GM12878 (cell line): ENCODE measurements around the gene NEK5. TPM values are rescaled to one million over a fixed set of nuclear protein-coding genes. Genes with fewer than 3 reads are reported as not detected.

Source experiments
- ATAC-seq: fragments of 200-7000 bp; cut with Tn5 transposase; 3 replicates; pipeline ENCODE4 v1.9.1; 2020; ENCODE audit warnings: mild to moderate bottlenecking, moderate library complexity
- BruUV-seq: library from RNA; stranded (reverse); fragments of 400-500 nt; replicated peaks from 2 replicates; lab custom pipeline; 2021; lab: Mats Ljungman, UMichigan
- CTCF ChIA-PET: fragments of 300-600 bp; sonication (Branson Sonifier 250); formaldehyde crosslinking; extraction: SDS; loops from one replicate; lab custom pipeline; 2021; ENCODE audit warnings: inconsistent platforms; lab: Yijun Ruan, JAX
- POLR2A ChIA-PET: fragments of 350-600 bp; formaldehyde crosslinking; extraction: SDS; loops from one replicate; lab custom pipeline; 2021; ENCODE audit warnings: inconsistent platforms; lab: Charles Lee
- RAD21 ChIA-PET: fragments of 300-600 bp; sonication (Branson Sonifier 250); formaldehyde crosslinking; loops from one replicate; lab custom pipeline; 2023; ENCODE audit warnings: antibody characterized with exemption; ENCODE audit not compliant: unreplicated experiment; lab: Charles Lee
- SMC1A ChIA-PET: fragments of 300-600 bp; sonication (Branson Sonifier 250); formaldehyde crosslinking; loops from one replicate; lab custom pipeline; 2023; ENCODE audit not compliant: unreplicated experiment, uncharacterized antibody; lab: Charles Lee
- DNase-seq: peaks from one replicate; pipeline ENCODE4 v3.0.0-alpha.2; 2011; ENCODE audit warnings: low read depth, low spot score
- FAIRE-seq: peaks from 3 replicates; lab custom pipeline; 2011; peaks lifted over from hg19 to GRCh38; lab: Jason Lieb, UNC
- H2AFZ ChIP-seq: 2 replicates; pipeline ENCODE4 v1.6.0; 2011; ENCODE audit warnings: low read depth, low read length, control low read depth; ENCODE audit not compliant: control insufficient read depth
- H3K27ac ChIP-seq: 2 replicates; pipeline ENCODE4 v1.5.1; 2011; ENCODE audit warnings: control low read depth; ENCODE audit not compliant: control insufficient read depth, insufficient read depth
- H3K27me3 ChIP-seq, 2 experiments: replicated peaks in 1 of 2; 2 replicates each; pipeline versions ENCODE4 v1.6.0 to v1.6.1; 2011; ENCODE audit warnings: low read length in 1 of 2; ENCODE audit not compliant: control insufficient read depth in 2 of 2, insufficient read depth in 2 of 2
- H3K36me3 ChIP-seq, 2 experiments: 2 replicates each; pipeline ENCODE4 v1.5.1; 2011; ENCODE audit warnings: low read length in 1 of 2; ENCODE audit not compliant: control insufficient read depth in 2 of 2, insufficient read depth in 2 of 2
- H3K4me1 ChIP-seq: 2 replicates; pipeline ENCODE4 v1.6.1; 2011; ENCODE audit warnings: mild to moderate bottlenecking, low read length, moderate library complexity, mixed read lengths; ENCODE audit not compliant: control insufficient read depth, insufficient read depth
- H3K4me2 ChIP-seq: 2 replicates; pipeline ENCODE4 v1.6.0; 2011; ENCODE audit warnings: control low read depth; ENCODE audit not compliant: control insufficient read depth, insufficient read depth
- H3K4me3 ChIP-seq: fragments of 200-600 bp; sonication (generic); 2 replicates; pipeline ENCODE4 v1.5.1; 2016
- H3K79me2 ChIP-seq: 2 replicates; pipeline ENCODE4 v1.6.0; 2011; ENCODE audit warnings: low read length; ENCODE audit not compliant: control insufficient read depth, insufficient read depth
- H3K9ac ChIP-seq: 2 replicates; pipeline ENCODE4 v1.8.0; 2011; ENCODE audit warnings: low read length, control low read depth, mixed read lengths; ENCODE audit not compliant: control insufficient read depth, insufficient read depth
- H3K9me3 ChIP-seq: replicated peaks from 3 replicates; pipeline ENCODE4 v1.5.1; 2011; ENCODE audit warnings: mild to moderate bottlenecking, low read length; ENCODE audit not compliant: control insufficient read depth, insufficient read depth
- H4K20me1 ChIP-seq: 2 replicates; pipeline ENCODE4 v1.6.0; 2011; ENCODE audit not compliant: control insufficient read depth, insufficient read depth
- EZH2 ChIP-seq: IDR thresholded peaks from 2 replicates; pipeline ENCODE4 v1.6.1; 2012; ENCODE audit warnings: low read depth, mild to moderate bottlenecking, control low read depth, inconsistent platforms, low read length, borderline replicate concordance; ENCODE audit not compliant: control insufficient read depth
- HCFC1 ChIP-seq: fragments of 150-350 bp; IDR thresholded peaks from 2 replicates; pipeline ENCODE4 v1.6.1; 2014; ENCODE audit warnings: low read length
- IRF5 ChIP-seq: fragments of 450-650 bp; IDR thresholded peaks from 2 replicates; pipeline ENCODE4 v1.6.1; 2017; ENCODE audit warnings: borderline replicate concordance
- MEF2A ChIP-seq: IDR thresholded peaks from 2 replicates; pipeline ENCODE4 v1.6.1; 2011; ENCODE audit warnings: low read depth, mild to moderate bottlenecking, low read length, moderate library complexity; ENCODE audit not compliant: insufficient read depth
- MTA2 ChIP-seq: fragments of 450-650 bp; IDR thresholded peaks from 2 replicates; pipeline ENCODE4 v1.6.1; 2016; ENCODE audit warnings: low read depth, mild to moderate bottlenecking, moderate library complexity
- NFIC ChIP-seq: IDR thresholded peaks from 2 replicates; pipeline ENCODE4 v1.6.1; 2012; ENCODE audit warnings: low read depth, mild to moderate bottlenecking, inconsistent platforms, low read length, moderate library complexity
- POU2F2 ChIP-seq: IDR thresholded peaks from 3 replicates; pipeline ENCODE4 v1.6.1; 2011; ENCODE audit warnings: low read depth, mild to moderate bottlenecking, low read length, borderline replicate concordance
- RAD21 ChIP-seq: IDR thresholded peaks from 2 replicates; pipeline ENCODE4 v1.6.1; 2011; ENCODE audit warnings: mild to moderate bottlenecking, low read depth, low read length, moderate library complexity; ENCODE audit not compliant: insufficient read depth
- RAD51 ChIP-seq: fragments of 450-650 bp; IDR thresholded peaks from 2 replicates; pipeline ENCODE4 v1.6.1; 2016; ENCODE audit warnings: moderate library complexity, mild to moderate bottlenecking, inconsistent platforms
- SIX5 ChIP-seq: IDR thresholded peaks from 2 replicates; pipeline ENCODE4 v1.6.1; 2011; ENCODE audit warnings: mild to moderate bottlenecking, low read depth, low read length, moderate library complexity; ENCODE audit not compliant: severe bottlenecking
- SMAD1 ChIP-seq: fragments of 450-650 bp; IDR thresholded peaks from 2 replicates; pipeline ENCODE4 v1.6.1; 2018; ENCODE audit warnings: mild to moderate bottlenecking, low read depth; ENCODE audit not compliant: partially characterized antibody
- SP1 ChIP-seq: IDR thresholded peaks from one replicate; pipeline ENCODE4 v1.6.1; 2011; ENCODE audit warnings: low read depth, low read length
- ZSCAN29 ChIP-seq: fragments of 450-650 bp; IDR thresholded peaks from 2 replicates; pipeline ENCODE4 v1.6.1; 2017; ENCODE audit warnings: mild to moderate bottlenecking, moderate library complexity
- WGBS: methylation state at CpG from one replicate; pipeline ENCODE4 v1.1.6; 2016; ENCODE audit warnings: low lambda C conversion rate; ENCODE audit not compliant: insufficient replicate concordance, insufficient coverage; ENCODE audit errors: missing lambda C conversion rate; 5-methylcytosine and 5-hydroxymethylcytosine counted together
- in situ Hi-C: fragments of 300-500 bp; cut with MboI; formaldehyde crosslinking; loops from 9 replicates; pipeline ENCODE4 v1.14.3; 2018; ENCODE audit warnings: mixed read lengths
- intact Hi-C: fragments of 100-400 bp; cut with micrococcal nuclease; formaldehyde crosslinking; loops from one replicate; pipeline ENCODE4 v1.14.2; 2022; ENCODE audit not compliant: unreplicated experiment
- polyA plus RNA-seq, 11 experiments: library from polyadenylated mRNA; depleted of rRNA in 4 of 11; unstranded in 6 of 11; stranded (reverse) in 5 of 11; fragments of >200 nt; fragmentation: Nextera tagmentation in 4 of 11; fragmentation: Illumina TruSeq in 1 of 11; extraction: Ambion mirVana in 4 of 11; extraction: Trizol in 1 of 11; gene quantifications; 1 replicate in 1 of 11; 2 replicates in 10 of 11; pipeline versions ENCODE4 v1.2.1 to v1.2.3, GENCODE V29; 2011 to 2016; ENCODE audit warnings: inconsistent platforms in 2 of 11, missing spikeins in 2 of 11, low read depth in 1 of 11
- total RNA-seq, 4 experiments: library from RNA; depleted of rRNA in 3 of 4; stranded (reverse); fragments of >200 nt in 3 of 4; fragmentation: Illumina TruSeq in 1 of 4; extraction: Trizol in 1 of 4; gene quantifications; 2 replicates each; pipeline versions ENCODE4 v1.2.1 to v1.2.3, GENCODE V29; 2013 to 2021
- TF ChIP-seq, protein P1 (sequence below): fragments of 450-650 bp; IDR thresholded peaks from 2 replicates; pipeline ENCODE4 v1.6.1; 2017; ENCODE audit warnings: antibody characterized with exemption, mild to moderate bottlenecking, moderate library complexity

The NEK5 gene
- total and polyA plus RNA-seq, 10 of the 15 experiments (the other 5 are each of a cell fraction or from before 2014, with no cell fraction given): 0.04 to 0.32 (median 0.20) TPM; not detected in 6

DNA sequence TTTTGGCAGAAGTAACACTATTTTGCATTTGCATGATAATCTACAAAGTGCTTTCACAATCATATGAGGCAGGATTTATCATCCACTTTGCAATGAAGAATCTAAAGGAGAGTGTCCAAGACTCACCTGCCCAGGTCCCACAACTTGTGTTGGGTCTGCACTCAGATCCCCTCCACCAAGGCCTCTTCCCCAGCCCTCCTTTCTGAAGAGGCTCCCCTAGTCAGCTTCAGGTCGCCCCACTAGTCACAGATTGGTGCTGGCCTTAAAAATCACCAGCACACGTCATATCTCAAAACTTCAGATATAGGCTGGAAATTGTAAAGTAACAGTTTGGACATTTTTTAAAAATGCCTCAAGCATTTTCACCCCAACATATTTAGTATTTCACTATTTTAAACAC is 135.2 kb downstream of the NEK5 start:
- Histone ChIP-seq H3K4me2 (no peak overlapping the region), H3K9ac (no peak overlapping the region), H3K4me1 (no peaks in the 10 kb centered on the region), H3K9me3 (no peaks in the 10 kb centered on the region), H2AFZ (no peak overlapping the region), H3K79me2 (no peaks in the 10 kb centered on the region), H3K27me3 (peaks cover 2 to 7% of the 10 kb centered on the region in 2 experiments; a peak in 2 of 4 replicates), H3K27ac (no peak overlapping the region), H4K20me1 (no peaks in the 10 kb centered on the region), H3K36me3 (no peaks in the 10 kb centered on the region), H3K4me3 (no peak overlapping the region)
- SMC1A ChIA-PET: interaction anchor here (1.2 kb wide), 1 partner anchor 134 kb away, joined by 3 read pairs; no protein-coding TSS in a partner anchor
- no TSS peak for BruUV-seq
- DNase-seq: no peak
- 44% methylated on average over 2 of the region's 2 CpGs for WGBS
- FAIRE-seq: no peak
- RAD21 ChIA-PET: interaction anchor here (1.3 kb wide), 1 partner anchor 98 kb away, joined by 3 read pairs; no protein-coding TSS in a partner anchor
- CTCF ChIA-PET: interaction anchor here (0.7 to 2.0 kb wide), 3 partner anchors 11 to 98 kb away, joined by 3 to 5 read pairs (median 5); no protein-coding TSS in a partner anchor
- in situ Hi-C loops: no loop called here
- no peak for TF ChIP-seq SMAD1
- no peak for TF ChIP-seq SIX5
- TF ChIP-seq MTA2: no peak
- no peak for TF ChIP-seq MEF2A
- intact Hi-C loops: no loop called here
- POLR2A ChIA-PET: no interaction called here
- ATAC-seq: no peak

DNA sequence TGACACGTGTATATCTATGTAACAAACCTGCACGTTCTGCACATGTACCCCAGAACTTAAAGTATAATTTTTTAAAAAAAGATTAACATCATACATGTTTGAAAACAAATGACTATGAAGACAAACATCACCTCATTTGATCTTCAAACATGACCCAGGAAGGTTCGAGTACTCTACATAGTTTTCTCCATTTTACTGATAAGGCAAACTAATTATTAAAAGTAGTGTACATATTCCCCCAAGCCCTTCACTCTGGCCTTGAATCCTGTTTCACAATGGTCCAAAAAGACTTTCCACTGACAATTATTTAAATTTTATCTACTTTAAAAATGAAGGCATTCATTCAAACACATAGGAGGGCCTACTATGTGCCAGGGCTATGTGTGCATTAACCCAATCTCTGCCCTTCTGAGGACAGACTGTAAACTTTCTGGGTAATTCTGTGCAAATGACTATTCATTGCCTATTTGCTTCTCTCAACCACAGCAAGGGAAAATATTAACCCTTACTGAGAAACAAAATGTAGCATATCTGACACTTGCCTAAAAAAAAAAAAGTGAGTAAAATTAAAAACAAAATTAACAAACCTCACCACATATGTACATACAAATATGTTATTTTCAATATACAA is 139.8 kb downstream of the NEK5 start:
- ChIA-PET RAD21 (no interaction called here), CTCF (no interaction called here), SMC1A (no interaction called here), POLR2A (no interaction called here)
- Histone ChIP-seq H2AFZ (no peak overlapping the region), H3K36me3 (no peaks in the 10 kb centered on the region), H3K27me3 (no peaks in the 10 kb centered on the region; a peak in 1 of 4 replicates), H3K9me3 (no peaks in the 10 kb centered on the region), H3K4me3 (no peak overlapping the region), H3K4me1 (no peaks in the 10 kb centered on the region), H3K9ac (no peak overlapping the region), H4K20me1 (no peaks in the 10 kb centered on the region), H3K79me2 (no peaks in the 10 kb centered on the region), H3K4me2 (no peak overlapping the region), H3K27ac (no peak overlapping the region)
- ATAC-seq: no peak
- no peak for DNase-seq
- WGBS: 15% methylated on average over 3 of the region's 3 CpGs
- BruUV-seq: no TSS peak
- no peak for FAIRE-seq
- in situ Hi-C loops (no loop called here), intact Hi-C loops (no loop called here)
- TF ChIP-seq HCFC1: no peak
- no peak for TF ChIP-seq IRF5
- TF ChIP-seq EZH2: no peak
- no peak for TF ChIP-seq NFIC
- no peak for TF ChIP-seq SP1
- TF ChIP-seq RAD21: no peak
- no peak for TF ChIP-seq RAD51
- no peak for TF ChIP-seq ZSCAN29
- TF ChIP-seq, protein P1, sequence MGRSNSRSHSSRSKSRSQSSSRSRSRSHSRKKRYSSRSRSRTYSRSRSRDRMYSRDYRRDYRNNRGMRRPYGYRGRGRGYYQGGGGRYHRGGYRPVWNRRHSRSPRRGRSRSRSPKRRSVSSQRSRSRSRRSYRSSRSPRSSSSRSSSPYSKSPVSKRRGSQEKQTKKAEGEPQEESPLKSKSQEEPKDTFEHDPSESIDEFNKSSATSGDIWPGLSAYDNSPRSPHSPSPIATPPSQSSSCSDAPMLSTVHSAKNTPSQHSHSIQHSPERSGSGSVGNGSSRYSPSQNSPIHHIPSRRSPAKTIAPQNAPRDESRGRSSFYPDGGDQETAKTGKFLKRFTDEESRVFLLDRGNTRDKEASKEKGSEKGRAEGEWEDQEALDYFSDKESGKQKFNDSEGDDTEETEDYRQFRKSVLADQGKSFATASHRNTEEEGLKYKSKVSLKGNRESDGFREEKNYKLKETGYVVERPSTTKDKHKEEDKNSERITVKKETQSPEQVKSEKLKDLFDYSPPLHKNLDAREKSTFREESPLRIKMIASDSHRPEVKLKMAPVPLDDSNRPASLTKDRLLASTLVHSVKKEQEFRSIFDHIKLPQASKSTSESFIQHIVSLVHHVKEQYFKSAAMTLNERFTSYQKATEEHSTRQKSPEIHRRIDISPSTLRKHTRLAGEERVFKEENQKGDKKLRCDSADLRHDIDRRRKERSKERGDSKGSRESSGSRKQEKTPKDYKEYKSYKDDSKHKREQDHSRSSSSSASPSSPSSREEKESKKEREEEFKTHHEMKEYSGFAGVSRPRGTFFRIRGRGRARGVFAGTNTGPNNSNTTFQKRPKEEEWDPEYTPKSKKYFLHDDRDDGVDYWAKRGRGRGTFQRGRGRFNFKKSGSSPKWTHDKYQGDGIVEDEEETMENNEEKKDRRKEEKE: no peak
- TF ChIP-seq POU2F2: no peak
